Measurements from ENCODE around the gene ARHGEF33. TPM values are rescaled to one million over a fixed set of nuclear protein-coding genes. Genes with fewer than 3 reads are reported as not detected.

Gene ARHGEF33
- total RNA-seq, 2 experiments from 2014 or later = 0.10 to 0.47 TPM

DNA sequence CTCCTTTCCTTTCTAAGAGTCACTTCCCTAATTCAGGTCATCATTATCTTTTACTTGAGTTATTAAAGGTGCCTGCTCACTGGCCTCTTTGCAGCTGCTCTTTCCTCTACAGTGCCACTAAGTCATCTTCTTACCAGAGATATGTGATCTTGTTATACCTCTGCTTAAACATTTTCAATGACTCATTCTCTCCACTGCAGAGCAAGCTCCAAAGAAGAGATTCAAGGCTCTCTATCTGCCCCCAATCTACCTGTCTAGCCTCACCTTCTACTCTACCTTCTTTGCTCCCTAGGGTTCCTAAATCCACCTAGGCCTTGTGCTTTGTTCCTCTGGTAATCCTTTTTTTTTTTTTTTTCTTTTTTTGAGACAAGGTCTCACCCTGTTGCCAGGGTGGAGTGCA, 3.1 kb downstream of the ARHGEF33 start:
- H3K27ac Mint-ChIP-seq = no peak overlapping the region
- no peaks in the 10 kb centered on the region for H3K27me3 Mint-ChIP-seq
- H3K9me3 Mint-ChIP-seq = no peaks in the 10 kb centered on the region
- H3K4me3 Mint-ChIP-seq = no peak overlapping the region
- H3K4me1 Mint-ChIP-seq = peaks cover 4% of the 10 kb centered on the region
- no peaks in the 10 kb centered on the region for H3K36me3 Mint-ChIP-seq
- no peak for DNase-seq

DNA sequence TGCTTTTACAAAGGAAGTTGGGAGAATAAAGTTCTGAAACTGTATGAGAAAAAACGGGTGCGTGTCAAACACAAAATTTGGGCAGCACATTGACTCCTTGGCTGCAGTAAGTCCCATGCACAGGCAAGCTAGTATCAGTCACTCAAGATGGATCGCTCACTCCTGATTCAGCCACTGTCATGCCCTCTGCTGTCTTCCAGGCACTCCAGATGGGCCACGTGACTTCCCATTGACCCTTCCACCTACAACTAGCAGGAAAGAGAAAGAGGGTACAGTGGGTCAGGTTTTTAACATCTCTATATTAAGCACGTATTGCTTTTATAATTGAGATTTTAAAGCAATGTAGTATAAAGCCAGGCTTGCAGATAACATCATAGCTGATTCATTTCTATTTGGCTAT, 8.6 kb downstream of the ARHGEF33 start:
- H3K4me1 Mint-ChIP-seq = no peaks in the 10 kb centered on the region
- no peak for DNase-seq
- H3K27me3 Mint-ChIP-seq = no peaks in the 10 kb centered on the region

DNA sequence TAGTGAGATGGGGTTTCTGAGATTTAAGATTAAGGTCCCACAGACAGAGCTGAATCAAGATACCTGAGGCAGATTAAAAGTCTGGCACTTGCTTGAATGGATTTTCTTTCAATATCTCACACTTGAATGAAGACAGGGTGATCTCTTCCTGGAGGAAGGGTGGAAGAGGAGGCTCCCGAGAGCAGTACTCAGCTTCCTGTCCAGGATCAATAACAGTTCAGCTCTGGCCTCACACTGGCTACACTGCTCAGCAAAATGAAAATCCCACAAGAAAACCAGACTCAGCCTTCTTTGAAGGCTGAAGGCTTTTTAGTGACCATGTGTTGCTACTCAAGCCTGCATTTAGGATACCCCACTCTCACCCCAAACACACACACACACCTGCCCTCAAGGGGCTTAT, 11.1 kb downstream of the ARHGEF33 start:
- no peak overlapping the region for H3K27ac Mint-ChIP-seq
- H3K36me3 Mint-ChIP-seq = no peaks in the 10 kb centered on the region
- DNase-seq = no peak
- no peaks in the 10 kb centered on the region for H3K9me3 Mint-ChIP-seq
- no peak overlapping the region for H3K4me3 Mint-ChIP-seq
- H3K27me3 Mint-ChIP-seq = no peaks in the 10 kb centered on the region
- H3K4me1 Mint-ChIP-seq = no peaks in the 10 kb centered on the region

More for the DNA sequence above, 8.6 kb downstream of the ARHGEF33 start:
- no peak overlapping the region for H3K27ac Mint-ChIP-seq
- H3K36me3 Mint-ChIP-seq = no peaks in the 10 kb centered on the region
- H3K4me3 Mint-ChIP-seq = no peak overlapping the region
- no peaks in the 10 kb centered on the region for H3K9me3 Mint-ChIP-seq

DNA sequence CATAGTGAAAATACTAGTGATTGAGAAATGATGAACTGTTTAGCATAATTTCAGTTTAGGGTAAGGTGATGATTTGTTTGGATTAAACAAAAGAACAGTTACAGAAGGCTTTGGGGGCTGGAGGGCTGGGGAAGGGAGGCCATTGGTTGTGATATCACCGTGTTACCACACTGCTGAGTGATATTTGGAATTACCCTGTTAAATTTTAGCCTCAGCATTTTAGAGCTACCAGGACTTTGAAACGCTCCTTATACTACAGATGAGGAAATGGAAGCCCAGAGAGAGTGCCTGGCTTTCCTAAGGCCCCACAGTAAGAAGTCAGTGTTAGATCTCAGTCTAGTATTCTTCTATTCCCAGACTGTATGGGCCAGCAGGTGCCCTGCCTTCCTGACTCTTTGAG, 15.6 kb downstream of the ARHGEF33 start:
- Mint-ChIP-seq H3K36me3 (no peaks in the 10 kb centered on the region), H3K4me1 (peaks cover 11% of the 10 kb centered on the region), H3K9me3 (no peaks in the 10 kb centered on the region), H3K4me3 (no peak overlapping the region), H3K27me3 (no peaks in the 10 kb centered on the region), H3K27ac (no peak overlapping the region)
- no peak for DNase-seq

DNA sequence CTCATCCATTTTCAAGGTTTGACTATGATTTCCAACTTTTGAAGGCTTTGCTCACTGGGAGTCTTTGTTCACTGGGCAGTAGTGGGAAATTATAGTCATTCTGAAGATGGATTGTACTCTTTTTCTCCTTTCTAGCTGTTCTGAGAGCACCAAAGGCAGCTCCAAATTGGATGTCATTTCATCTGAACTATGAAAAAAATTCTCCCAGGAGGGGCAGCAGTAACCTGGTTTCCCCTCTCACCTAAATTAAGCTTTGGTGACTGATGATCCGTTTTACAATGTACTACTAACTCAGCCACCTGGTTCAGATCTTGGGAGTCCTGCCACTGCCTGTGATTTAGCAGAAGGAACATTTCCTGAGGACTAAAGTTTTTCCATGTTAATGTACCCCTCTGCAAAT, 17.6 kb downstream of the ARHGEF33 start:
- DNase-seq = no peak
- Mint-ChIP-seq H3K36me3 (no peaks in the 10 kb centered on the region), H3K27me3 (no peaks in the 10 kb centered on the region), H3K4me1 (peaks cover 11% of the 10 kb centered on the region), H3K27ac (no peak overlapping the region), H3K9me3 (no peaks in the 10 kb centered on the region), H3K4me3 (no peak overlapping the region)

DNA sequence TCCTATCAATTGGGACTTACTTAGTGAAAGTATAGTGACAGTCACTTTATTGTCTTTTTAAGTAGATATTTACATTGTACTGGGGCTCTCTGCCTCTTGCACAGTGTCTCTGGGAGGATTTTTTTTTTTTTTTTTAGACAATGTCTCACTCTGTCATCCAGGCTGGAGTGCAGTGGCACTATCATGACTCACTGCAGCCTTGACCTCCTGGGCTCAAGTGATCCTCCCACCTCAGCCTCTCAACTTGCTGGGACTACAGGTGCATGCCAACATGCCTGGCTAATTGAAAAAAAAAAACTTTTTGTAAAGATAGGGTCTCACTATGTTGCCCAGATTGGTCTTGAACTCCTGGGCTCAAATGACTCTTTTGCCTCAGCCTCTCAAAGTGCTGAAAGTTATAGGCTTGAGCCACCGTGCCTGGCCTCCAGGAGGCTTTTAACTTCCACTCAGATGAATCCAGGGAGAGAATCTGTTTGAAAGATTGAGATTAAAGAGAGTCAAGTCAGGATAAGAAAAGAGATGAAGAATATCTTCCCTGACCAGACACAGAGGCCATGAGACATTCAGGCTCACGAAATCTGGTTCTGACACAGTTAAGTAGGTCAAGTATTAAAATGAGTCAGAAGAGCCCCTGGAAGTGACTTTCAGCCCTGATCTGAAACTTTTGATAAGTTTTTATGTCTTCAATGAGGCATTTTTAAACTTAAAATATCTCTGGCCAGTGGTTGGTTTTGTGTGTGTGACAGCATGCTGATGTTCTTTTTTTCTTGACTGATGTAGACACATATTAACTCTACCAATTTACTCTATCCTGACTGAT, 18.3 kb downstream of the ARHGEF33 start:
- H3K27me3 Mint-ChIP-seq = no peaks in the 10 kb centered on the region
- peak; percentile 2 for DNase-seq
- H3K36me3 Mint-ChIP-seq = no peaks in the 10 kb centered on the region
- H3K27ac Mint-ChIP-seq = peak overlapping the region; percentile 3
- peaks cover 11% of the 10 kb centered on the region for H3K4me1 Mint-ChIP-seq
- no peak overlapping the region for H3K4me3 Mint-ChIP-seq
- no peaks in the 10 kb centered on the region for H3K9me3 Mint-ChIP-seq

DNA sequence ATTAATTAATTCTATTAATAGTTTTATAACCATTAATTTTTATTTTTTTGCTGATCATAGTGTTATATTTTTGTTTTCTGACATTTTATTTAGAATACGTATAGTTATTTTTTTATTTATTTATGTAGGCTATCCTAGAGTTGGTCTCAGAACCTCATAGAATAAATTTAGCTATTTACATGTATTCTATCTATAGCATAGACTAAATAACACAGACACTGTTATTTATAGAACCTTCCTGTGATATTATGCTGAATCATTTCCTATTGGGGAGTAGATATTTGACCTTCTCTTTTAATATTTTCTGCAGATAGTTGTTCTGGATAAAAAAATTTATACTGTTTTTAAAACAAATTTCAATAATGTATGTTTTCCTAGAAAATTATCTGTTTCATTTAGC, 20.2 kb downstream of the ARHGEF33 start:
- H3K27me3 Mint-ChIP-seq = no peaks in the 10 kb centered on the region
- H3K36me3 Mint-ChIP-seq = no peaks in the 10 kb centered on the region
- no peak for DNase-seq
- H3K27ac Mint-ChIP-seq = no peak overlapping the region
- no peak overlapping the region for H3K4me3 Mint-ChIP-seq
- H3K9me3 Mint-ChIP-seq = no peaks in the 10 kb centered on the region
- peaks cover 11% of the 10 kb centered on the region for H3K4me1 Mint-ChIP-seq

DNA sequence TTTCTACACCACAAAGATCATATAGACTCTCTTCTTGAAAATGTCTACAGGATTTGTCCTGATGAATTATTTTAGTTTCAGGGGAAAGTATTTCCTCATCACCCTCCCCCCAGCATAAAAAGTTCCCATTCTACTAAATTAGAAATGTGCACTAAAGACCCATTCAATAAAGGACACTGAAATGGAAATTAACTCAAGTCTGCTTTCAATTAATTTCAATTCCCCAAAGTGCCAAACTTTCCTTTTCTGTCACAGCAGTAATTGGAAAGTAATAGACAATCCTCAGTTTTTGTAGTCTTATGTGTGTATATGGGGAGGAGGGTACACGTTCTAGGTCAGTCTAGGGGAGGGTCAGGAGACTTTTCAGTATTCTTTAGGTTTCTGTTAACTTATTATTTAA, 21.5 kb downstream of the ARHGEF33 start:
- Mint-ChIP-seq H3K27ac (no peak overlapping the region), H3K4me3 (no peak overlapping the region), H3K4me1 (peaks cover 11% of the 10 kb centered on the region), H3K27me3 (no peaks in the 10 kb centered on the region), H3K9me3 (no peaks in the 10 kb centered on the region), H3K36me3 (no peaks in the 10 kb centered on the region)
- no peak for DNase-seq

DNA sequence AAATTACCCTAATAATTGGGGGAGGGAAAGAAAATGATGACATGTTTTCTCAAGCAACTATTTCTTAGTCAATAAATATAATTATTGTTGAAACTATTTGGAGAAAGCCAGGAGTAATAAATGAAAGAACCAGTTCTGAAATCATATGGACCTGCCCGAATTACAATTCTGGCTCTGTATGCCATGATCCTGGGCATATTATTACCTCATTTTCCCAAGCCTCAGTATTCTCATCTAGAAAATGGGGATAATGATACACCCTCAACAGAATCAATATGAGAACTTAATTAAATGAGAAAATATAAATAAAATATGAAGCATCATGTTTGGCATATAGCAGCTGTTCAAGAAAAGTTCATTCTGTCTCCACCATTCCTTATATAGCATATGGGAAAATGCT, 22.9 kb downstream of the ARHGEF33 start:
- DNase-seq = no peak
- H3K36me3 Mint-ChIP-seq = no peaks in the 10 kb centered on the region
- H3K27ac Mint-ChIP-seq = no peak overlapping the region
- no peaks in the 10 kb centered on the region for H3K27me3 Mint-ChIP-seq
- no peak overlapping the region for H3K4me3 Mint-ChIP-seq
- no peaks in the 10 kb centered on the region for H3K9me3 Mint-ChIP-seq
- H3K4me1 Mint-ChIP-seq = peaks cover 10% of the 10 kb centered on the region

DNA sequence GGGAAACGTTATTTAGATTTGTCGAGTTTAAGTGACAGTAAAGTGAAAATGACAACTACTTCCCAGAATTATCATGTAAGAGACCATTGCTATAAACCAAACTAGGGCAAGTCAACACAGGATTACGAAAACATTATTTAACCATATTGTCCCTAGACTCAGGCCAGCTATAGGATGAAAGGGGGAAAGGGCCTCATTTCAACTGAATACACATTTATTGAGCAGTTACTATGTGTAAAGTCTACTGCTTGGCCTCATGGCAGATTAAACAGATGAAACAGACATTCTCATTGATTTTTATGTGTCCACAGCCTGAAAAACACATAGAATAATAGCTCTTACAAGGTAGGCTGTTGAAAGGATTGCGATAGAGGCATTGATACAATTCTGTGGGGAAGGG, 32.7 kb downstream of the ARHGEF33 start:
- H3K4me1 Mint-ChIP-seq = no peaks in the 10 kb centered on the region

DNA sequence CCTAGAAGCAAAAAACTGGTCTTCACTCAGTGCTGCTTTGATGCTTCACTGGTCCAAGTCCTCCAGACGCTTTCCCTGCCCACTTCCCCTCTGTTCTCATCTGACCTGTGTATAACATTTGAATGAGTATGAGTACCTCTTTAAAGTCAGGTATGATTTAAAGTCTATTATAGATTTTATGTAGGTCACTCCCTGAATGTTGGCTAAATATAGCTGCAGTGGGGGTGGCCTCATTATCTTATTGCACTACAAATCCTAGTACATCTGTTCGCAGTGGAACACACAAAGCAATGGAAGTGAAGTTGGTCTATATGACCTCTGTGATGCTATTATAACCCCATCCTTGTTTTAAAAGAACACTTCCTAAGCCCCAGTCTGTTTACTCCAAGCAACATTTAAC, 33.2 kb downstream of the ARHGEF33 start:
- no peaks in the 10 kb centered on the region for H3K36me3 Mint-ChIP-seq
- no peaks in the 10 kb centered on the region for H3K9me3 Mint-ChIP-seq
- no peaks in the 10 kb centered on the region for H3K4me1 Mint-ChIP-seq
- H3K4me3 Mint-ChIP-seq = no peak overlapping the region
- DNase-seq = no peak
- no peaks in the 10 kb centered on the region for H3K27me3 Mint-ChIP-seq
- no peak overlapping the region for H3K27ac Mint-ChIP-seq

More for the DNA sequence above, 32.7 kb downstream of the ARHGEF33 start:
- H3K36me3 Mint-ChIP-seq = no peaks in the 10 kb centered on the region
- no peak overlapping the region for H3K27ac Mint-ChIP-seq
- DNase-seq = no peak
- H3K27me3 Mint-ChIP-seq = no peaks in the 10 kb centered on the region
- no peaks in the 10 kb centered on the region for H3K9me3 Mint-ChIP-seq
- H3K4me3 Mint-ChIP-seq = no peak overlapping the region

DNA sequence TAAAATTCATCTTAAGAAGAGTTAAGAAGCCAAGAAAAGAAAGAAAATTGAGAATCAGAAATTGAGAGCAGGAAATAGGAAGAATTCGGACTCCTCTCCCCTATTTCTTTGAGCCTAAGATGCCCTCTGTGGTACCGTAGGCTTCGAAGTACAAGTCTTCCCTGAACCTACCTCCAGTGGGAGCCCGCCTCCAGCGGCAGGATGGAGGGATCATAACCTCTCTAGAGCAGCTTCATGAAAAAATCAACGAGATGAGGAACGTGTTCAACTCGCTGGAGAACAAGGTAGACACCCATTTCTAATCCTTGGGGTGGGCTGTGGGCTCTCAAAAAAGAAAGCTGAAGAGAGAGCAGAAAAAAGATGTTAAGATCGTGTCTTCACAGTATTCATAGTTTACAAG, 36.3 kb downstream of the ARHGEF33 start:
- Mint-ChIP-seq H3K27ac (no peak overlapping the region), H3K4me1 (no peaks in the 10 kb centered on the region), H3K4me3 (no peak overlapping the region), H3K9me3 (no peaks in the 10 kb centered on the region), H3K27me3 (no peaks in the 10 kb centered on the region), H3K36me3 (no peaks in the 10 kb centered on the region)
- no peak for DNase-seq

DNA sequence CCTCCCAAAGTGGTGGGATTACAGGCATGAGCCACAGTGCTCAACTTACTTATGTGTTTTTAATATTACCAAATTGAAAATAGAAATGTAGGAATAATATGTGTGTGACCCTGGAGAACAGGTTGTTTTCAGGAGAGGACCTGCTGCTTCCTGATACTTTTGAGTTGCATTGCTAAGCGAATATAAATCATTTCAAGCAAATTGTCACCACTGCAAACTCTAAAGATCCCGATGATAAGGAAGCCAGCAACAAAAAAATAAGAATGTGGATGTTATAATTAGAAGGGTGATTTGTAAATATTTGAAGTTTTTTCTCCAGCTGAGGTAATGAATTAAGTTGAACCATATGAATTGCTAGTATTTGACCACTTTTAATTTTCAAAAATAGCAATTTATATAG, 40.9 kb downstream of the ARHGEF33 start:
- H3K27ac Mint-ChIP-seq = no peak overlapping the region
- H3K4me3 Mint-ChIP-seq = no peak overlapping the region
- peaks cover 1% of the 10 kb centered on the region for H3K4me1 Mint-ChIP-seq
- no peak for DNase-seq
- no peaks in the 10 kb centered on the region for H3K27me3 Mint-ChIP-seq
- H3K36me3 Mint-ChIP-seq = no peaks in the 10 kb centered on the region
- no peaks in the 10 kb centered on the region for H3K9me3 Mint-ChIP-seq

DNA sequence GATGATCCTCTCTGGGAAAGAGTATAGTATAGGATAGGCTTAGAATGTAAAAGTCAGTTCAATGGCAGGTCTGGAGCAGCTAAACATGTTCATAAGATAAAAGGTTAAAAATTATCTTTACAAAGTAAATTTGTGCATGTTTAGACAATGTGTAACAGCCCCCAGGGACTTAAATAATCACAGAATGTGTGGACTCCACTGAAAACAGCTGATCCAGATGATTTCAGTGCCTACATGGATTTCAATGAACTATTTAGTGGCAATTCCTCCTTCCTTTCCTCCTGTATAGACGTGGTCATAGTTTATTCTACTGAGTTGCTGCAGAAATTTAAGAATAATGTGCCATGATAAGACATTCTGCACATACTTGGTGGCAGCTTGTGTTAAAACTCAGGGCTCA, 42.9 kb downstream of the ARHGEF33 start:
- Mint-ChIP-seq H3K9me3 (no peaks in the 10 kb centered on the region), H3K4me1 (peaks cover 3% of the 10 kb centered on the region), H3K27me3 (no peaks in the 10 kb centered on the region), H3K4me3 (no peak overlapping the region), H3K36me3 (no peaks in the 10 kb centered on the region), H3K27ac (no peak overlapping the region)
- no peak for DNase-seq

DNA sequence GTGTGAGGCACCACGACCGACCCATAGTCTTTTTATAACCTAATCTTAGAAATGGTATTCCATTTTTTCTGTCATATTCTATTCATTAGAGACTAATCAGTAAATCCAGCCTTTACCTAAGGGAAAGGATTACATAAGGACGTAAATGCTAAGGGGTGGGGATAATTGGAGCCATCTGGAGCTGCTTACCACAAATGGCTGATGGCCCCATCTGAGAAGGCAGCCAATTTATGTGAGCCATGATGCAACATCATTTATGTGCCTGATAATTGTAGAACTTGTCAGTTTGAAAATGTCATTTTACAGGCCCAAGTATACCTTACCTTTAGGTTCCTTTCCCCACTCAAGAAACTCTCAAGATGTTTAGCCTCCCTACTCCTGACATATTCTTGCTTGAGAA, 44.0 kb downstream of the ARHGEF33 start:
- H3K36me3 Mint-ChIP-seq = no peaks in the 10 kb centered on the region
- H3K4me1 Mint-ChIP-seq = peaks cover 3% of the 10 kb centered on the region
- DNase-seq = no peak
- no peak overlapping the region for H3K27ac Mint-ChIP-seq
- H3K4me3 Mint-ChIP-seq = no peak overlapping the region
- no peaks in the 10 kb centered on the region for H3K27me3 Mint-ChIP-seq
- H3K9me3 Mint-ChIP-seq = no peaks in the 10 kb centered on the region

DNA sequence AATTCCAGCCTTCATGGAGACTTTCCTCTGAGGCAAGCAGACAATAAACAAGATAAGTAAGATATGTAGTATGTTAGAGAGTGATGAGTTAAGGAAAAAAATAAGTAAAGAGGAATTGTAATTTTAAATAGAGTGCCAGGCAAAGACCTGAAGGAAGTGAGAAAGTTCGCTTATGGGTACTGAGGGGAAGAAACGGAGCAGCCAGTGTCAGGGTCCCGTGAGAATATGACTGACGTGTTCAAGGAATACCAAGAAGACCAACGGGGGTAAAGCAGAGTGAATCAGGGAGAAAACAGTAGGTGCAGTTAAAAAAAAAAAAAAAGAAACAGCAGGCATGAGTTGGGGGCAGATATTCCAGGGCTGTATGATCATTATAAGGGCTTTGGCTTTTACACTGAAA, 45.1 kb downstream of the ARHGEF33 start:
- Mint-ChIP-seq H3K9me3 (no peaks in the 10 kb centered on the region), H3K4me1 (peaks cover 3% of the 10 kb centered on the region), H3K27ac (no peak overlapping the region), H3K27me3 (no peaks in the 10 kb centered on the region), H3K4me3 (no peak overlapping the region), H3K36me3 (no peaks in the 10 kb centered on the region)
- DNase-seq = no peak

Data from activated naive CD8-positive, alpha-beta T cell treated with anti-CD3 and anti-CD28 coated beads for 36 hours (primary cell).